Raji (cell line): ENCODE data around the gene GPC3.

Source experiments
- POLR2A ChIP-seq: IDR thresholded peaks from 2 replicates; pipeline ENCODE4 v1.6.1; 2011; ENCODE audit warnings: low read depth, low read length, control low read depth; ENCODE audit not compliant: insufficient read depth

GPC3 gene

GRCh38 chrX:133929836-133930464 is 55.4 kb downstream of the GPC3 start:
- TF ChIP-seq POLR2A: no peak

- no peak for TF ChIP-seq POLR2A
These were observed 57.0 kb downstream of the GPC3 start for GRCh38 chrX:133928365-133928764.

- no peak for TF ChIP-seq POLR2A
These were observed 58.6 kb downstream of the GPC3 start for GRCh38 chrX:133926809-133927208.

- no peak for TF ChIP-seq POLR2A
These were observed 59.3 kb downstream of the GPC3 start for GRCh38 chrX:133926099-133926498.

- no peak for TF ChIP-seq POLR2A
These were observed 60.8 kb downstream of the GPC3 start for GRCh38 chrX:133924548-133924947.

- TF ChIP-seq POLR2A: no peak
These were observed 61.8 kb downstream of the GPC3 start for GRCh38 chrX:133923548-133923947.

GRCh38 chrX:133923113-133923512 is 62.3 kb downstream of the GPC3 start:
- no peak for TF ChIP-seq POLR2A

GRCh38 chrX:133922390-133922771 is 63.0 kb downstream of the GPC3 start:
- no peak for TF ChIP-seq POLR2A

GRCh38 chrX:133921764-133922389 is 63.5 kb downstream of the GPC3 start:
- no peak for TF ChIP-seq POLR2A

GRCh38 chrX:133921086-133921485 is 64.3 kb downstream of the GPC3 start:
- no peak for TF ChIP-seq POLR2A

- no peak for TF ChIP-seq POLR2A
These were observed 67.0 kb downstream of the GPC3 start for GRCh38 chrX:133918361-133918771.

- no peak for TF ChIP-seq POLR2A
These were observed 68.2 kb downstream of the GPC3 start for GRCh38 chrX:133916984-133917722.

GRCh38 chrX:133913658-133914388 is 71.6 kb downstream of the GPC3 start:
- TF ChIP-seq POLR2A: no peak

- no peak for TF ChIP-seq POLR2A
These were observed 72.4 kb downstream of the GPC3 start for GRCh38 chrX:133913009-133913408.

GRCh38 chrX:133911825-133912495 is 73.4 kb downstream of the GPC3 start:
- TF ChIP-seq POLR2A: no peak
